H9 (cell line): Measurements from ENCODE around the gene MARK2. TPM values are rescaled to one million over a fixed set of nuclear protein-coding genes. Genes with fewer than 3 reads are reported as not detected.

ENCODE experiments used
- DNase-seq: peaks from one replicate; pipeline ENCODE4 v3.0.0-alpha.2; 2017
- H2AFZ ChIP-seq: one replicate; pipeline ENCODE4 v1.6.1; 2013; ENCODE audit warnings: mild to moderate bottlenecking, low read length, control low read depth, moderate library complexity
- H2AK5ac ChIP-seq: 2 replicates; pipeline ENCODE4 v1.6.1; 2013; ENCODE audit warnings: low read length, control low read depth, mixed read lengths; ENCODE audit not compliant: insufficient read length
- H2BK120ac ChIP-seq: one replicate; pipeline ENCODE4 v1.6.1; 2013; ENCODE audit warnings: low read depth, mild to moderate bottlenecking, low read length, control low read depth, inconsistent platforms; ENCODE audit not compliant: poor library complexity, severe bottlenecking
- H2BK12ac ChIP-seq: 2 replicates; pipeline ENCODE4 v1.6.1; 2013; ENCODE audit warnings: low read length, control low read depth, mixed read lengths, low read depth; ENCODE audit not compliant: insufficient read length
- H2BK15ac ChIP-seq: 2 replicates; pipeline ENCODE4 v1.6.1; 2013; ENCODE audit warnings: low read depth, low read length, control low read depth
- H2BK20ac ChIP-seq: one replicate; pipeline ENCODE4 v1.6.1; 2013; ENCODE audit warnings: low read depth, mild to moderate bottlenecking, low read length, control low read depth, inconsistent platforms; ENCODE audit not compliant: poor library complexity, severe bottlenecking
- H2BK5ac ChIP-seq: 2 replicates; pipeline ENCODE4 v1.6.1; 2013; ENCODE audit warnings: low read length, control low read depth, mixed read lengths; ENCODE audit not compliant: insufficient read length
- H3K14ac ChIP-seq: 2 replicates; pipeline ENCODE4 v1.6.1; 2013; ENCODE audit warnings: low read length, control low read depth; ENCODE audit not compliant: insufficient read depth
- H3K18ac ChIP-seq: 2 replicates; pipeline ENCODE4 v1.6.1; 2013; ENCODE audit warnings: low read depth, mild to moderate bottlenecking, mixed read lengths, low read length, control low read depth; ENCODE audit not compliant: insufficient read length
- H3K23ac ChIP-seq: 2 replicates; pipeline ENCODE4 v1.6.1; 2013; ENCODE audit warnings: low read length, control low read depth, mixed read lengths, low read depth; ENCODE audit not compliant: insufficient read length
- H3K23me2 ChIP-seq: 2 replicates; pipeline ENCODE4 v1.6.1; 2013; ENCODE audit warnings: low read depth, mild to moderate bottlenecking, mixed read lengths, low read length, control low read depth; ENCODE audit not compliant: insufficient read length, poor library complexity, severe bottlenecking
- H3K27ac ChIP-seq: 2 replicates; pipeline ENCODE4 v1.5.1; 2013; ENCODE audit warnings: low read length, control low read depth, mixed read lengths, low read depth; ENCODE audit not compliant: insufficient read length
- H3K27me3 ChIP-seq: 2 replicates; pipeline ENCODE4 v1.6.1; 2013; ENCODE audit warnings: low read length, control low read depth, inconsistent platforms; ENCODE audit not compliant: insufficient read depth
- H3K4ac ChIP-seq: 2 replicates; pipeline ENCODE4 v1.6.1; 2013; ENCODE audit warnings: low read depth, mild to moderate bottlenecking, control low read depth, inconsistent platforms, low read length, moderate library complexity
- H3K4me1 ChIP-seq: 2 replicates; pipeline ENCODE4 v1.6.1; 2013; ENCODE audit warnings: low read length, control low read depth, inconsistent platforms; ENCODE audit not compliant: insufficient read depth
- H3K4me2 ChIP-seq: 2 replicates; pipeline ENCODE4 v1.6.1; 2013; ENCODE audit warnings: low read length, control low read depth, mixed read lengths; ENCODE audit not compliant: insufficient read length, insufficient read depth
- H3K56ac ChIP-seq: 2 replicates; pipeline ENCODE4 v1.6.1; 2013; ENCODE audit warnings: low read depth, mild to moderate bottlenecking, mixed read lengths, low read length, control low read depth; ENCODE audit not compliant: insufficient read length
- H3K79me1 ChIP-seq: 2 replicates; pipeline ENCODE4 v1.6.1; 2013; ENCODE audit warnings: low read depth, mild to moderate bottlenecking, moderate library complexity, low read length, control low read depth, inconsistent platforms; ENCODE audit not compliant: insufficient read depth, poor library complexity, severe bottlenecking
- H3K79me2 ChIP-seq: 2 replicates; pipeline ENCODE4 v1.6.1; 2013; ENCODE audit warnings: low read length, control low read depth, inconsistent platforms; ENCODE audit not compliant: insufficient read depth
- H3K9ac ChIP-seq: 2 replicates; pipeline ENCODE4 v1.6.1; 2013; ENCODE audit warnings: low read length, control low read depth, mixed read lengths; ENCODE audit not compliant: insufficient read length; ENCODE audit errors: extremely low read depth
- H3K9me3 ChIP-seq: one replicate; pipeline ENCODE4 v1.6.1; 2013; ENCODE audit warnings: low read depth, low read length, inconsistent platforms; ENCODE audit not compliant: control insufficient read depth
- H3T11ph ChIP-seq: one replicate; pipeline ENCODE4 v1.6.1; 2013; ENCODE audit warnings: mild to moderate bottlenecking, low read length, control low read depth, inconsistent platforms
- H4K20me1 ChIP-seq: one replicate; pipeline ENCODE4 v1.6.1; 2013; ENCODE audit not compliant: control insufficient read depth, insufficient read length, insufficient read depth
- H4K5ac ChIP-seq: 2 replicates; pipeline ENCODE4 v1.6.1; 2013; ENCODE audit warnings: low read depth, mild to moderate bottlenecking, mixed read lengths, low read length, control low read depth; ENCODE audit not compliant: insufficient read length
- H4K8ac ChIP-seq: replicated peaks from 2 replicates; pipeline ENCODE4 v1.6.1; 2013; ENCODE audit warnings: low read length, control low read depth, mixed read lengths, low read depth; ENCODE audit not compliant: insufficient read length
- H4K91ac ChIP-seq: 2 replicates; pipeline ENCODE4 v1.6.1; 2013; ENCODE audit warnings: low read depth, mild to moderate bottlenecking, moderate library complexity, mixed read lengths, low read length, control low read depth; ENCODE audit not compliant: insufficient read length
- H3K27ac Mint-ChIP-seq, 3 experiments: 2 replicates in 2 of 3; 3 replicates in 1 of 3; pipeline ENCODE4 v1.8.0; 2020 to 2021; ENCODE audit warnings: mixed read lengths in 3 of 3, mild to moderate bottlenecking in 1 of 3, moderate library complexity in 1 of 3
- H3K27me3 Mint-ChIP-seq: 2 replicates; pipeline ENCODE4 v1.8.0; 2021; ENCODE audit warnings: low read depth, mild to moderate bottlenecking, moderate library complexity, mixed read lengths
- H3K36me3 Mint-ChIP-seq, 3 experiments: 2 replicates in 2 of 3; 3 replicates in 1 of 3; pipeline ENCODE4 v1.8.0; 2020 to 2021; ENCODE audit warnings: low read depth in 3 of 3, mixed read lengths in 3 of 3; ENCODE audit not compliant: insufficient read depth in 1 of 3
- H3K4me1 Mint-ChIP-seq, 2 experiments: 2 replicates each; pipeline ENCODE4 v1.8.0; 2020; ENCODE audit warnings: mixed read lengths in 2 of 2
- H3K4me3 Mint-ChIP-seq, 2 experiments: 2 replicates in 1 of 2; 3 replicates in 1 of 2; pipeline ENCODE4 v1.8.0; 2020 to 2021; ENCODE audit warnings: mild to moderate bottlenecking in 2 of 2, mixed read lengths in 2 of 2, moderate library complexity in 1 of 2
- H3K9me3 Mint-ChIP-seq, 2 experiments: 2 replicates in 1 of 2; 3 replicates in 1 of 2; pipeline ENCODE4 v1.8.0; 2020; ENCODE audit warnings: mild to moderate bottlenecking in 2 of 2, mixed read lengths in 2 of 2, moderate library complexity in 1 of 2
- WGBS: extraction: QIAGEN DNeasy Blood & Tissue Kit; methylation state at CpG from one replicate; pipeline ENCODE4 v1.1.7; 2013; ENCODE audit warnings: missing lambda C conversion rate, low lambda C conversion rate, mixed read lengths; ENCODE audit not compliant: insufficient read length; ENCODE audit errors: extremely low coverage; 5-methylcytosine and 5-hydroxymethylcytosine counted together
- total RNA-seq: library from RNA; stranded (reverse); gene quantifications from 2 replicates; pipeline ENCODE4 v1.2.1, GENCODE V29; 2021
- TF ChIP-seq, protein P1 (sequence below): fragments of 200-600 bp; sonication (generic); conservative IDR thresholded peaks from 3 replicates; pipeline ENCODE4 v1.8.0; 2021; ENCODE audit warnings: antibody characterized with exemption, mild to moderate bottlenecking

Gene MARK2
- total RNA-seq, 1 experiment from 2014 or later, result 45.7 TPM

GRCh38 chr11:63814383-63814736, 24.6 kb upstream of the MARK2 start:
- Histone ChIP-seq H3T11ph (no peak overlapping the region), H2BK20ac (no peak overlapping the region), H3K23ac (no peak overlapping the region), H2BK120ac (no peak overlapping the region), H4K20me1 (peaks cover 3% of the 10 kb centered on the region), H2AFZ (no peak overlapping the region), H4K91ac (no peak overlapping the region), H3K27me3 (no peaks in the 10 kb centered on the region), H2BK12ac (no peak overlapping the region), H2BK5ac (no peak overlapping the region), H3K14ac (peak overlapping the region; percentile 77), H3K23me2 (peaks cover 10% of the 10 kb centered on the region), H3K56ac (no peak overlapping the region), H3K9ac (peak overlapping the region; percentile 84), H2BK15ac (no peak overlapping the region), H3K4me1 (peaks cover 3% of the 10 kb centered on the region; the same call in 1 of the 2 replicates), H4K5ac (no peak overlapping the region), H3K79me2 (peaks cover 20% of the 10 kb centered on the region), H3K9me3 (no peaks in the 10 kb centered on the region), H2AK5ac (no peak overlapping the region), H3K4ac (no peak overlapping the region), H4K8ac (no peak overlapping the region), H3K18ac (no peak overlapping the region), H3K27ac (no peak overlapping the region), H3K4me2 (peak overlapping the region; percentile 99), H3K79me1 (peaks cover 7% of the 10 kb centered on the region)
- no peak for DNase-seq
- Mint-ChIP-seq H3K27ac (peak overlapping the region in 2 of 3 experiments; percentile 40 to 68; a peak in 2 of 7 replicates), H3K36me3 (peaks cover 28 to 46% (median 42%) of the 10 kb centered on the region in 3 experiments; a peak in 6 of 7 replicates), H3K9me3 (no peaks in the 10 kb centered on the region), H3K4me1 (peaks cover 34 to 35% of the 10 kb centered on the region in 2 experiments), H3K4me3 (peak overlapping the region; percentile 86 to 92), H3K27me3 (peaks cover 8% of the 10 kb centered on the region; the same call in 1 of the 2 replicates)
- WGBS, result no CpG with 5 or more reads among the region's 7 CpGs
- TF ChIP-seq, protein P1, sequence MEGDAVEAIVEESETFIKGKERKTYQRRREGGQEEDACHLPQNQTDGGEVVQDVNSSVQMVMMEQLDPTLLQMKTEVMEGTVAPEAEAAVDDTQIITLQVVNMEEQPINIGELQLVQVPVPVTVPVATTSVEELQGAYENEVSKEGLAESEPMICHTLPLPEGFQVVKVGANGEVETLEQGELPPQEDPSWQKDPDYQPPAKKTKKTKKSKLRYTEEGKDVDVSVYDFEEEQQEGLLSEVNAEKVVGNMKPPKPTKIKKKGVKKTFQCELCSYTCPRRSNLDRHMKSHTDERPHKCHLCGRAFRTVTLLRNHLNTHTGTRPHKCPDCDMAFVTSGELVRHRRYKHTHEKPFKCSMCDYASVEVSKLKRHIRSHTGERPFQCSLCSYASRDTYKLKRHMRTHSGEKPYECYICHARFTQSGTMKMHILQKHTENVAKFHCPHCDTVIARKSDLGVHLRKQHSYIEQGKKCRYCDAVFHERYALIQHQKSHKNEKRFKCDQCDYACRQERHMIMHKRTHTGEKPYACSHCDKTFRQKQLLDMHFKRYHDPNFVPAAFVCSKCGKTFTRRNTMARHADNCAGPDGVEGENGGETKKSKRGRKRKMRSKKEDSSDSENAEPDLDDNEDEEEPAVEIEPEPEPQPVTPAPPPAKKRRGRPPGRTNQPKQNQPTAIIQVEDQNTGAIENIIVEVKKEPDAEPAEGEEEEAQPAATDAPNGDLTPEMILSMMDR, result no peak
